SU-DHL-6 (cell line): Measurements from ENCODE around the gene TNFRSF21.

Experiments used
- CTCF ChIP-seq: fragments of 200-600 bp; sonication (generic); IDR thresholded peaks from one replicate; pipeline ENCODE4 v1.5.1; 2017; ENCODE audit warnings: antibody characterized with exemption, mild to moderate bottlenecking, low read length, moderate library complexity; ENCODE audit not compliant: insufficient read depth, poor library complexity, severe bottlenecking
- EZH2phosphoT487 ChIP-seq: fragments of 200-600 bp; sonication (generic), shearing (Covaris generic); conservative IDR thresholded peaks from 2 replicates; pipeline ENCODE4 v1.6.1; 2018; ENCODE audit warnings: mild to moderate bottlenecking, antibody characterized with exemption, low read length, moderate library complexity, mixed read lengths

DNA sequence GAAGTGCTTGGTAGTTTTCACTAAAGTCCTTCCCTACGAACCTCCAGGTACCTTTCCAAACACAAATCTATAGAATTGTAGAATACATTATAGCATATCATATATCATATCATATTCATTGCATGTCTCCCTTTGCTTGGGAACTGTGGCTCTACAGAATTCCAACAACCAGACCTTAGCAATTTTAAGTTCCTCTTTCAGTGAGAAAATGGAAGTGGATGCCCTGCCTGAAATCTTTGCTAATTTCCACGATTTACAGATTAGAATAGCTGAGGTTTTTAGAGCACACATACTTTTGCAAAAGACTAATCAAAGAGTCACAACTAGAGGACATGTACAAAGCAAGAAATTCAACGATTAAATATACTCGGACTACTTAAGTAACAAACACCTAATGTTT, 78.6 kb downstream of the TNFRSF21 start:
- TF ChIP-seq CTCF (no peak), EZH2phosphoT487 (no peak)
